K562 (cell line): ENCODE measurements around the gene BRMS1. TPM values are rescaled to one million over a fixed set of nuclear protein-coding genes. Genes with fewer than 3 reads are reported as not detected.

Experiments
- FOXA3 ChIP-seq, 2 experiments: fragments of 450-650 bp in 1 of 2; sonication (generic) in 1 of 2; formaldehyde crosslinking; IDR thresholded peaks in 1 of 2; conservative IDR thresholded peaks in 1 of 2; 2 replicates each; pipeline versions ENCODE4 v1.4.0 to v1.8.0; 2020 to 2022; ENCODE audit warnings: mild to moderate bottlenecking in 2 of 2, missing genetic modification reagents in 1 of 2
- LEF1 ChIP-seq: fragments of 450-650 bp; IDR thresholded peaks from 2 replicates; pipeline ENCODE4 v1.6.1; 2016; ENCODE audit warnings: mild to moderate bottlenecking
- ZBTB40 ChIP-seq, 2 experiments: fragments of 450-650 bp in 1 of 2; sonication (generic) in 1 of 2; formaldehyde crosslinking in 1 of 2; IDR thresholded peaks; 2 replicates each; pipeline versions ENCODE4 v1.7.1 to v1.9.0; 2016 to 2022; ENCODE audit warnings: inconsistent platforms in 1 of 2, mild to moderate bottlenecking in 1 of 2, missing genetic modification reagents in 1 of 2
- ZFP91 ChIP-seq: sonication (generic); formaldehyde crosslinking; IDR thresholded peaks from 2 replicates; pipeline ENCODE4 v1.8.0; 2022; ENCODE audit warnings: mild to moderate bottlenecking, missing genetic modification reagents
- polyA plus RNA-seq, 8 experiments: library from polyadenylated mRNA; depleted of rRNA in 4 of 8; stranded (reverse) in 5 of 8; unstranded in 3 of 8; fragments of >200 nt; fragmentation: Nextera tagmentation in 2 of 8; fragmentation: Illumina TruSeq in 1 of 8; extraction: Ambion mirVana in 2 of 8; extraction: Trizol in 1 of 8; gene quantifications; 2 replicates each; pipeline versions ENCODE4 v1.2.1 to v1.2.3, GENCODE V29; 2011 to 2014; ENCODE audit warnings: inconsistent platforms in 1 of 8, missing spikeins in 1 of 8
- total RNA-seq, 7 experiments: library from RNA; depleted of rRNA in 6 of 7; stranded (reverse); fragments of >200 nt in 6 of 7; fragmentation: Illumina TruSeq in 2 of 7; extraction: Trizol in 2 of 7; gene quantifications; 2 replicates each; pipeline versions ENCODE4 v1.2.1 to v1.2.3, GENCODE V29; 2011 to 2021; ENCODE audit warnings: low replicate concordance in 1 of 7

The BRMS1 gene
- total and polyA plus RNA-seq, 9 of the 15 experiments (the other 6 are each of a cell fraction or from before 2014, with no cell fraction given), result 2.2 to 78.8 (median 33.4) TPM

GRCh38 chr11:66328302-66329144, 16.4 kb downstream of the BRMS1 start (continued):
- 0 out of 2 replicates have a peak, but pooled peaks have one; percentile 50 for TF ChIP-seq ZBTB40 (IDR thresholded peaks at IDR 0.05)
- 0 out of 2 replicates have a peak, but pooled peaks have one; percentile 11 for TF ChIP-seq ZBTB40 (CRISPR knock-in tag; IDR thresholded peaks at IDR 0.05)
- TF ChIP-seq ZFP91 (CRISPR knock-in tag), result peak; percentile 46; the same call in 1 of the 2 replicates
- 0 out of 4 replicates have a peak, but pooled peaks of 1 of the 2 experiments have one; percentile 65 for TF ChIP-seq FOXA3 (CRISPR knock-in tag; conservative IDR thresholded peaks at IDR 0.05 in 1 of 2, IDR thresholded peaks at IDR 0.05 in 1 of 2)
- 0 out of 2 replicates have a peak, but pooled peaks have one; percentile 24 for TF ChIP-seq LEF1
